ENCODE results near the gene SWI5. TPM values are rescaled to one million over a fixed set of nuclear protein-coding genes. Genes with fewer than 3 reads are reported as not detected.

SWI5 gene
- total and polyA plus RNA-seq, 2 experiments from 2014 or later: 29.0 to 55.7 TPM

DNA sequence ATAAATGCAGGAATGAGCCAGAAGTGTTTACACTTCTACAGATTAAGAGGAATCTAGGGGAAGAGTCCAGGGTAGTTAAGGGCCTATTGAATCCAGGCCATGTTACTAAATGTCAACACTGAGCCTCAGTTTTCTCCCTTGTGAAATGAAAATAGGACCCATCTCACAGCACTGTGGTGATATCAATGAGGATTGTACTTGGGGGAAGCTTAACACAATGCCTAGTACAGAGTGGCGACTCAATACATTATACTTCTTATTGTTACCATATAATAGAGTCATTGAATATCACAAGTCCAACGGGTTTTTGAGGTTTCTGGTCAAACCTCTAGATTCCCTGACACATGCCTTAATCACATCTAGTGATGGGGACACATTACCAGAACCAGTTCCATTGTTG lies 41.6 kb downstream of the SWI5 start:
- Histone ChIP-seq H3K79me2 (peaks cover 12% of the 10 kb centered on the region), H3K9me2 (replicated peaks; ENCODE audit: insufficient read depth) (no peaks in the 10 kb centered on the region), H3K9me3 (ENCODE audit: low read depth) (no peaks in the 10 kb centered on the region), H2AFZ (no peak overlapping the region), H3K4me3 (no peak overlapping the region), H4K20me1 (ENCODE audit: insufficient read depth, poor library complexity, severe bottlenecking) (no peaks in the 10 kb centered on the region), H3K4me1 (ENCODE audit: insufficient read depth) (peaks cover 3% of the 10 kb centered on the region), H3K27ac (no peak overlapping the region), H3K4me2 (no peak overlapping the region), H3K36me3 (replicated peaks; ENCODE audit: insufficient read depth, low read depth) (no peaks in the 10 kb centered on the region), H3K27me3 (no peaks in the 10 kb centered on the region)
- TF ChIP-seq, protein P1, sequence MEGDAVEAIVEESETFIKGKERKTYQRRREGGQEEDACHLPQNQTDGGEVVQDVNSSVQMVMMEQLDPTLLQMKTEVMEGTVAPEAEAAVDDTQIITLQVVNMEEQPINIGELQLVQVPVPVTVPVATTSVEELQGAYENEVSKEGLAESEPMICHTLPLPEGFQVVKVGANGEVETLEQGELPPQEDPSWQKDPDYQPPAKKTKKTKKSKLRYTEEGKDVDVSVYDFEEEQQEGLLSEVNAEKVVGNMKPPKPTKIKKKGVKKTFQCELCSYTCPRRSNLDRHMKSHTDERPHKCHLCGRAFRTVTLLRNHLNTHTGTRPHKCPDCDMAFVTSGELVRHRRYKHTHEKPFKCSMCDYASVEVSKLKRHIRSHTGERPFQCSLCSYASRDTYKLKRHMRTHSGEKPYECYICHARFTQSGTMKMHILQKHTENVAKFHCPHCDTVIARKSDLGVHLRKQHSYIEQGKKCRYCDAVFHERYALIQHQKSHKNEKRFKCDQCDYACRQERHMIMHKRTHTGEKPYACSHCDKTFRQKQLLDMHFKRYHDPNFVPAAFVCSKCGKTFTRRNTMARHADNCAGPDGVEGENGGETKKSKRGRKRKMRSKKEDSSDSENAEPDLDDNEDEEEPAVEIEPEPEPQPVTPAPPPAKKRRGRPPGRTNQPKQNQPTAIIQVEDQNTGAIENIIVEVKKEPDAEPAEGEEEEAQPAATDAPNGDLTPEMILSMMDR (IDR thresholded peaks at IDR 0.05; ENCODE audit: poor library complexity): no peak
- TF ChIP-seq EZH2 (IDR thresholded peaks at IDR 0.05; ENCODE audit: borderline replicate concordance) (no peak), EZH2phosphoT487 (IDR thresholded peaks at IDR 0.05; ENCODE audit: low read depth, severe bottlenecking, unreplicated experiment) (no peak)
- 48% methylated on average over 2 of the region's 2 CpGs for WGBS (ENCODE audit: low lambda C conversion rate, missing lambda C conversion rate)
- DNase-seq (ENCODE audit: low spot score): no peak

DNA sequence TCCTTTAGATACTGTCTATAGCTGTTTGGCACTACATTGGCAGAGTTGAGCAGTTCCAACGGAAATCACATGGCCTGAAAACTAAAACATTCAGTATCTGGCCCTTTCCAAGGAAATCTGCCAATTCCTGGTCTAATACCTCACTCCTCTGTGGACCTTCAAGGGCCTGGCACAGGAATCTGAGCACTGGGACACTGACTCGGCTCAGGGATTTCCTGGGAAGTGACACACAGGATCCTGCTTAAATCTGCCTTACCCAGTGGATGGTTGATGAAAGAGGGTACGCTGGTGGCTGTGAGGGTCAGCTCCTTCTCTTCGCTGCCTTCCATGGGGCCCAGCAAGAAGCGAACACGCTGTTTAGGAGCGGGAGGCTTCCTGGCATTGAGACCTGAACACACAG lies 45.3 kb downstream of the SWI5 start:
- TF ChIP-seq EZH2phosphoT487 (IDR thresholded peaks at IDR 0.05; ENCODE audit: low read depth, severe bottlenecking, unreplicated experiment): no peak
- TF ChIP-seq EZH2 (IDR thresholded peaks at IDR 0.05; ENCODE audit: borderline replicate concordance): no peak
- TF ChIP-seq, protein P1 (IDR thresholded peaks at IDR 0.05; ENCODE audit: poor library complexity): no peak
- Histone ChIP-seq H4K20me1 (ENCODE audit: insufficient read depth, poor library complexity, severe bottlenecking) (peaks cover 5% of the 10 kb centered on the region), H3K36me3 (replicated peaks; ENCODE audit: insufficient read depth, low read depth) (no peaks in the 10 kb centered on the region), H3K27ac (no peak overlapping the region), H3K4me1 (ENCODE audit: insufficient read depth) (peaks cover 13% of the 10 kb centered on the region), H2AFZ (peak overlapping the region; percentile 72), H3K9me3 (ENCODE audit: low read depth) (no peaks in the 10 kb centered on the region), H3K9me2 (replicated peaks; ENCODE audit: insufficient read depth) (no peaks in the 10 kb centered on the region), H3K4me3 (peak overlapping the region; percentile 60), H3K79me2 (peaks cover 32% of the 10 kb centered on the region), H3K27me3 (no peaks in the 10 kb centered on the region), H3K4me2 (peak overlapping the region; percentile 89)
- WGBS (ENCODE audit: low lambda C conversion rate, missing lambda C conversion rate): 93% methylated on average over 7 of the region's 7 CpGs
- DNase-seq (ENCODE audit: low spot score): no peak

DNA sequence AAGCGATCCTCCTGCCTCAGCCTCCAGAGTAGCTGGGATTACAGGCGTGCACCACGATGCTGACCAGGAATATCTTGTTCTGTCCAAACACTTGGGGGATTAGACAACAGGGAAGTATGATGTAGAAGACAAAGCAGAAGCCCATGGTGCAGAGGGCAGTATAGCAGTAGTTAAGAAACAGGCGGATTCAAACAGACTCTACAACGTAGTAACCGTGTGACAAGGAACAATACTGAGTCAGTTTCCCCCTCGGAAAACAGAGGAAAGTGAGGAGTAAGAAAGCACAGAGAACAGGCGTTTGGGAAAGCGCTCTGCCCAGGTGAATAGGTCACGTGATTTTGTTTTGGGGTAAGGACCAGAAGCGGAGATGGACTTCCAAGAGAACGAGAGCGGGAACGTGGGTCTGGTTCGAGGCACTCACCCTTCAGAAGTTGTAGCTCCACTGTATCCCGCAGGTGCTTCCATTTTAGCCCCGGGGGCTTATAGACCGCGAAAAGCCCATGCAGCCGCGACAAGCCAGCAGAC lies 45.9 kb downstream of the SWI5 start:
- H2AFZ ChIP-seq: peak overlapping the region; percentile 72
- H3K4me2 ChIP-seq: peak overlapping the region; percentile 89
- 3% methylated on average over 21 of the region's 21 CpGs for WGBS (ENCODE audit: low lambda C conversion rate, missing lambda C conversion rate)
- peak overlapping the region; percentile 2 for H3K27ac ChIP-seq
- peak overlapping the region; percentile 60 for H3K4me3 ChIP-seq
- no peaks in the 10 kb centered on the region for H3K27me3 ChIP-seq
- H3K79me2 ChIP-seq: peaks cover 32% of the 10 kb centered on the region
- TF ChIP-seq EZH2phosphoT487 (IDR thresholded peaks at IDR 0.05; ENCODE audit: low read depth, severe bottlenecking, unreplicated experiment) (no peak), EZH2 (IDR thresholded peaks at IDR 0.05; ENCODE audit: borderline replicate concordance) (no peak)
- TF ChIP-seq, protein P1 (IDR thresholded peaks at IDR 0.05; ENCODE audit: poor library complexity): no peak
- peaks cover 5% of the 10 kb centered on the region for H4K20me1 ChIP-seq (ENCODE audit: insufficient read depth, poor library complexity, severe bottlenecking)
- peaks cover 13% of the 10 kb centered on the region for H3K4me1 ChIP-seq (ENCODE audit: insufficient read depth)
- H3K9me2 ChIP-seq (replicated peaks; ENCODE audit: insufficient read depth): no peaks in the 10 kb centered on the region
- no peaks in the 10 kb centered on the region for H3K36me3 ChIP-seq (replicated peaks; ENCODE audit: insufficient read depth, low read depth)
- DNase-seq (ENCODE audit: low spot score): no peak
- H3K9me3 ChIP-seq (ENCODE audit: low read depth): no peaks in the 10 kb centered on the region

Data from hepatocyte (in vitro differentiated cells).